Stimulated activated CD4-positive, alpha-beta T cell treated with anti-CD3 and anti-CD28 coated beads, Interleukin-1b, Interleukin-23, amount 100 ng/mL, for 4 hours (primary cell): ENCODE measurements around the gene ATP8A2.

Experiments
- DNase-seq, 2 donors: peaks; one replicate each; pipeline ENCODE4 v3.0.0-alpha.2; 2020; ENCODE audit warnings: low read depth in 2 of 2

ATP8A2 gene

DNA sequence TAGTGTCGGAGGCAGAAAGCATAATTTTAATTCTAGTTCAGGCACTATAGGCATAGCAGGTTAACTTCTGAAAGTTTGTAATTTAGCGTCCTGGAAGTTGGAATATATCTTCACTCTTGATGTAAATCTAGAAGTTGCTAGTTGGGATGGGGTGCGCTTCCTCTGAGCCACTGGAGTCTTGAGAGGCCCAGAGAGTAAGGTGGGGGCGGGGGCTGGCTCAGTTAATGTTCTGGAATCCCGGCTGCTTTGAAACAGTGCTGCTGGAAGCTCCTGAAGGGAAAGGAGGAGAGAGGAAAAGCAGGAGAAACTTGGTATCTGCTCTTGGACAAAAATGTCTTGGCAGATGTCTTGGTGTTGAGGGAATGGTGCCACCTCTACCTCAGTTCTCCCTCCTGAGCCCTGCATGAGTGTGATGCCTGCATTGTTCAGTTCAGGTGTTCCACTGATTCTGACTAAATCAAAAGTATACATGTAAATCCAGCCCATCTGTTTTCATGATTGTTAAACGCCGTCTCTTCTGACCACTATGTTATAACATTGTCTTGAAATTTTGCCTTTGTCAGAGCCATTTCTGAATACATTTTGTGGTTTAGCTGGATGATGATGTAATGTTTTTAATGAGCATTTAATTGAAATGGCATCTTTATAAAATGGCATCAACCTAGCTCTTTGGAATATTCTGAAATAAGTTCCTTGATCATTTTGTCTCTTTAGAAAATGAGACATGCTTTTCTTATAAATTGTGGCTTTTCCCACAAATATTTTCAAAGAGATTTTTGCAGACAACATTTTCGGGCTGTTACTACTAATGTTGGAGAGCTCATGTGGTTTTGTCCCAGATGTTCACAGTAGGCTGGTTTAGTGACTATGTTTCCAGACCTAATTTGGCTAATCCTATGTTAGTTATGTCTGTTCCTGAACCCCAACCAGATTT is 477.3 kb downstream of the ATP8A2 start:
- no peak for DNase-seq

DNA sequence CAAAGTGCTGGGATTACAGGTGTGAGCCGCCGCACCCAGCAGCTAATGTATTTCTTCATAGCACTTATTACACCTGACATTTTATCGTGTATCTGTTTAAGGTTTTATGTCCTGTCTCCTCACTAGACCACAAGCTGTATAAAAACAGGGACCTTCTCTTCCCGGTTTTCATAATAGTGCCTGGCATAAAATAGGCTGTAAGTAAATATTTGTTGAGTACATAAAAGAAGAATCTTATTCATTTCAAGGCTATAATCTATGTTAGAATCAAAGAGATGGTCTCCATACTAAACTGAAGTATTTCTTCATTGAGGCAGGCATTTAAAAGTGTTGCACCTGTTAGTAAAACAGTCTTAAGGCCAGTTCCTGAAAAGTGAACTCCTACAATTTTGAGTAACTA is 486.1 kb downstream of the ATP8A2 start:
- DNase-seq = no peak

DNA sequence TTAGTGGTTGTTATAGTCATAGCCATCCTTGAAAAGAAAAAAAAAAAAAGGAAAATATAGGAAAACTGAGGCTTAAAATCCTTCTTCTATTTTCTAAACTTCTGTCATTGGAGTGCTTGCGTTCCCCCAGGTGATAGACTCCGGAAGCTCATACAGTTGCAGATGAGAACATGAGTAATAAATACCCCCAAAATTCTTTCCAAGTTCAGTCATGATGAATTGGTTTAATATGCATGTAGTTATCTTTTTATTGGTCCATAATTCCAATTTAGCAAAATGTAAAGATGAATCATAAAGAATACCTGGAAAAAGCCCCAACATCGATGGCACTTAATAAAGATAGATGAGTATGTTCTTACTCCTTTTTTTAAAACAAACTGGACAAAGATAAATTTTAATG is 487.8 kb downstream of the ATP8A2 start:
- DNase-seq = no peak

DNA sequence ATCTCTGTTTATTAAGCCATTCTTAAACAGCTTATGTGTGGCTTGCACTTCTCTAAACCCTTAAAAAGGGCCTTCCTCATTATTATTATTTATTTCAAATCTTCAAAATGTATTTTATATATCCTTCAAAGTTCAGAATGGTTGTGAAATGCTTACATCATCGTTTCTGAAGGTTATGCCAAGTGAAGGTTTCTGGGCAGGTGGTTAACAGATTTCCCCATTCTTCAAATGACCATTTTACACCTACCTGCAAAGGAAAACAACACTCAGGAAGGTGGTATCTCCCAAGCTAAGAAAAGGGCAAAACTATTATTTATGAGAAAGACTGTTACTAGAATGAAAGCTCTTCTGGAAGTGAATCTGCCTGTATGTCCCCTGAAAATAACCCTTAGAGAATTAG is 488.5 kb downstream of the ATP8A2 start:
- no peak for DNase-seq

DNA sequence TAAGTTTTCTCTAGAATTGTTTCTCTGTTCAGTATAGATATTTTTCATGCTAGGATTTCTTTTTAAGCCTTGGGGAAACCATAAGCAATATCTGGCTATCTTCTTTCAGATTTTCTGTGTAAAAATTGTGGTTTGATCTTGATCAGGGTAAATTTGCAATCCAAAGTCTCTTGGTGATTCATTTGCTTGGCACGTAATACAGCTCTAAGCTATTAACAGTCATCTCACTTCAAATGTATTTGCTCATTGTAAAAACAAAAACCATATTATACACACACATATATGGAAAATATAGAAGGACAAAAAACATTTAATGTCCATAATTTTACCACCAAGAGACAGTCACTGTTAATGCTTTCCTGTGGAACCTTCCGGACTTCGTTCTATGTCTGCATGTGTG is 489.1 kb downstream of the ATP8A2 start:
- no peak for DNase-seq

DNA sequence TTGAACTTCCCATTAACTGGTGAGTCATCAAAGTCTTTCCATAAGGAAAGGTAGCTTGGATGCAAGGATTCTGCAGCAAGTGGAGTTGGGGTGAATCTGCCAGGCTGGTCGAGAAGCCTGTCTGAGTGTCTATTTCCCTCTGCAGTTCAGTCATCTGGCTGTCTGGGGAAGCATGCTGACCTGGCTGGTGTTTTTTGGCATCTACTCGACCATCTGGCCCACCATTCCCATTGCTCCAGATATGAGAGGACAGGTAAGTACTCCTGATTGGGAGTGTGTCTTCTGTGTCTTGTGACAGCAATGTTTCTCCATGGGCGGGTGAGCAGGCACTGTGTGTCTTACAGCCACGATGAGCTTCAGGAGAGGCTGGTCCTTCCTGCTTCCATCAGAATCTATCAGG is 490.4 kb downstream of the ATP8A2 start:
- DNase-seq = no peak

DNA sequence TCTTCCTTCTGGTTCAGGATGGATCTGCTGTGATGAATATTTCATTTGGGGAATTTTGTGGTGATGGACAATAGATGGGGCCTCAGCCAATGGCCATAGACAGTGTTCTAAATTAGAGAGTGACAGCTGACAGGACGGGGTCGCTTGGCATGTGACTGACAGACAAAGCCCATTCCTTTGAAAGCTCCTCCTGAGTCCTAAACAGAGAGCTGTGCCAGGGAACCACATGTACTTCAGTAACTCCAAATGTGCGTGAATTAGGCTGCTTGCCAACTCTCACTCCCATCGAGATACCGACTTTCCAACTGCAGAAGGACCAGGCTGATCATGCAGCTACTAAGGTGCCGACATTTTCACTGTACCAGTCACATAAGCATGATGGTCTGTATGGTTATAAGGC is 492.3 kb downstream of the ATP8A2 start:
- DNase-seq = no peak

DNA sequence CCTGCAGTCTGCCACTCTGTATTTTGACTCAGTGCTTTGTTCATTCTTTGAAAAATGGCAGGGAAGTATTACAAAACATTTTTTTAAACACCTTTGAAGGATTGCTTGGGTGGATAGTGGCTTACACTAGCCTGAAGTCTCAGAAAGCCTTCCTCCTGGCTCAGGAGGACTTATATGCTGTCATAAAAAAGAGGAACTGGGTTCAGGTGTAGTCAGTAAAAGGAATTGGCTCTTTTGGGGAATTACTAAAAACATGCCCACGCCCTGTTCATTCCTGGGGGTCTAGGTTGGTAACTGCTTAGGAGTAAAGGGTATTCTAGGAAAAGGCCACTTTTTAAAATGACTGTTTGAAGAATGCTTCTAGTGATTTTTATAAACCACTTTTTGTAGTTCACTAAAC is 493.2 kb downstream of the ATP8A2 start:
- no peak for DNase-seq

DNA sequence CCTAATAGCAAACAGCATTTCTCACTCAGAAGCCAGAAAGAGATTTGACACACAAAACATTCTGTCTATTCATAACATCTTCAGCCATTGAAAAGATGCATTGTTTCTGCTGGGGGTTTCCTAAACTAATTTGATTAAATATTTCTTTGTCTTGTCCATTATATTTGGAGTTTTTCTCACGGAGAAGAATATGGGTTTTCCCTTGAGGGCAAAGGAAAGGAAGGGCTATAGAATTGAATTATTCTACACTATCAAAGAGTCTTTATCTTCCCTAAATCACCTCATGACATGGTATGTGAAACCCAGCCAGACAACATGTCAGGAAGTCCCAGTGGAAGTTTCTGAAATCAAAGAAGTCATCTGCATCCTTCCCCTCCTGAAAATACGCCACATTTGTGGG is 493.6 kb downstream of the ATP8A2 start:
- no peak for DNase-seq

DNA sequence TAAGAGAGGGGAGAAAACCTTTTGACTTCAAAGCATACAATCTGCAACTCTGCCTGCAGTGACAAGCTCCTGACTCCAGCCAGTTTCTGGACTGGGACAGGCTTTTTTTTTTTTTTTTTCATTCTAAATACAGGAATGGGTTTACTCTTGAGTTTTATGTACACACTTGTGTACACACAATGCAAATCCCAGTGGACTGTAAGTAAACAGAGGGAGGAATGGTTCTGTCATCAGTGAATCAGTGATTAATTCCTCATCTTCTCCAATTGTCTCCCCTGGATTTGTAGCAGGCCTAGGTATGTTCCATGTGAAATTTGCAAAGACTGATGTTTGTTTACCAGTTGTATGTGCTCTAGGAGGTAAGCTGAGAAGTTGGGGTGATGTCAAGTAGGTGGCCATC is 495.3 kb downstream of the ATP8A2 start:
- DNase-seq = no peak

DNA sequence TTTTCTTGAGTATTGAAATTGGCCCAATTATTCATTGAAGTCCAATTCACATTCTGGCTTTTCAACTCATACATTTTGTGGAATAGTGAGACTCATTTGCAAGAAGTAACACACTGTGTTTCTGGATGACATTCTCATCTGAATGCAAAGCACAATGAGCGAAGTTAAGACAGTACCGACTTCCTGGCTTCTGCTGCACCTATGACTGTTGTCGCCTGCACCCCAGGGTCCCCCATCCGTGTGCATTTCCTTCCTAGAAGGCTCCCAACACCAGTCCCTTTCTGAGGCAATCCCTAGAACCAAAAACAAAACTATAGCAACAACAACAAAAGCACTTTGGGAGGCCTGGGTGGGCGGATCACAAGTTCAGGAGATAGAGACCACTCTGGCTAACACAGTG is 496.7 kb downstream of the ATP8A2 start:
- no peak for DNase-seq

DNA sequence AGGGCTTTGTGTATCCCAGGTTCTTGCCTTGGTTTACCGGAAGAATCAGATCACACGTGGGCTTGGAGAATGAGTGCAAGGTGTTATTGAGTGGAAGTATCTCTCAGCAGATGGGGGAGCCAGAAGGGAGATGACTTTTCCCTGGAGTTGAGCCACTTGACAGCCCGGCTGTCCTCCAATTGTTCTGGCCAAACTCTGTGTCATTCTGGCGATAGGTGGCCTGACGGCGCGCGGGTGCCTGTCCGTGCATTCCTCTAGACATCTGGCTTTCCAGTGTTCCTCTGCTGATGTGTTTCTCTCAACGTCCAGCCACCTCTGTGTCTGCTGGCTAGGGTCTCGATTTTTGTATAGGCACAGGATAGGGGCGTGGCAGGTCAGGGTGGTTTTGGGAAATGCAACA is 498.2 kb downstream of the ATP8A2 start:
- no peak for DNase-seq

DNA sequence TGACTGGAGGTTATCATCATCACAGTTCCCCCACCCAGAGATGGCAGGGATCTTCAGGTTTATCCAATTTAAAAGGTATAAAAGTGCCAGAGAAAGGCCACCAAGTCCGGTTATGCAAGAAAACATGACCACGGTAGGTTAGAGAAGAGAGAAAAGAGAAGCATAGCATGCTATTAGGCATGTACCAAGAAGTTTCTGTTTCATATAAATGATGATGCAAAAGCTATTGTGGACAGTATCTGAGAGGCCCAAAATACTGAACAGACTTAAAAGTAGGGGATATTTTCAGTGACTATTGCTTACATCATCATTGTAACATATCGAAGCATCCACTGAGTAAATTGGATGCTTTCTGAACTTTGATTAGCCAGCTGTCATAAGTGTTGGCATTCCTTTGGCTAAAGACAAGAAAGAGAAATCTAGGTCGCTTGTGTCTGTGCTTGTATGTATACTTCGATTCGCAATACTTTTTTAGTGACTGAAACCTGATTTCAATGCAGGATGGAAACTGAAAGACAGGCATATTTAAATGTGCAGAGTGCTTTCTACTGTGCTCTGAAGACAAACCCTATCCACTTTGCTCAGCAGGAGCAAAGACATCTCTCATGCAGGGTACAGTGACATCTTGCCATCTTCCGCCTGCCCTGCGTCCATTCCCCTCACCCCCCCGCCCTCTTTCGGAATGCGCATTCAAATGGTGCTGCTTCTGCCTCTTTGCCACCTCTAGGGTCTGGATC is 499.8 kb downstream of the ATP8A2 start:
- no peak for DNase-seq

DNA sequence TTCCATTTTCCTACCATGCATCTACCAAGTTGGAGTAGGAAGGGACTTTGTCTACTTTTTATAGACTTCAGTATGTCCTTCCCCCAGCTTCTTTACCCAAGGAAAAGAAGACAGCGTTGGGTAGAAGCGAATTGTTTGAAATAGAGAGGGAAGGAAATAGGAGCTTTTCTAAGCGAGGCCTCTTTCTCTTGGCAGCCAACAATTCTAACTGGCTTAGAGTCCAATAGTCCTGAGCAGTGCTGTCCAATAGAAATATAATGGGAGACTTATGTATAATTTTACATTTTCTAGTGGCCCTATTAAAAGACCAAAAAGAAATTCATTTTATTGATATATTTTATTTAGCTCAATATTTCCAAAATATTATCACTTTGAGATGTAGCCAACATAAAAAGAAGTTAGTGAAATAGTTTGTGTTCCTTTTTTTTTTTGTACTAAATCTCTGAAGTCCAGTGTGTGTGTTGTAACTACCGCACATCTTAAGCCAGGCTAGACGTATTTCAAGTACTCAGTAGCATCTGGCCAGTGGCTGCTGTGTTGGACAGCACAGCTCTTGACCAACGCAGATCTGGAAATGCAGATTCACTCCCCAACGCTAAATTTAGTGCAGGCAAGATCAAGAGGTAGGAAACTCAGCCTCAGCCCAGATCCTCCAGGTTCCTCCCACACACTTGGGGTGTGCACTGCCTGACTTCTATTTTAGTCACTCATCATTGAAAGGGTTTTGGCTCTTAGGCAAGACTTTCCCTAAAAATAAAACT is 500.9 kb downstream of the ATP8A2 start:
- no peak for DNase-seq

DNA sequence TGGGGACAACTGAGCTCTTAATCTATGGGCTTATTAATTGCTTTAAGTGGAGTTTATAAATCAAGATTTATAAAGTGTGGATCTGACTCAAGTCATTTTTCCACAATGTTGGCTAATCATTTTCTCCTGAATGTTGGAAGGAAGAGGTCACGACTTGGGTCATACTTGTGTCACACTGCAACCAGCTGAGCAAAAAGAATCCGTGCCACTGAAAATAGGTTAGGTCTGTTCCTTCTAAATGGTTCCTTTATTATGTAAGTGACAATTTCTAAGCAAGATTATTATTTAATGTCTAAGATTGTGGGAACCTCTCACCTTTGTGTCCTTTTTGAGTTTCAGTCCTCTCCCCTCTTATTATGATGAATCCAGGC is 501.5 kb downstream of the ATP8A2 start:
- no peak for DNase-seq

DNA sequence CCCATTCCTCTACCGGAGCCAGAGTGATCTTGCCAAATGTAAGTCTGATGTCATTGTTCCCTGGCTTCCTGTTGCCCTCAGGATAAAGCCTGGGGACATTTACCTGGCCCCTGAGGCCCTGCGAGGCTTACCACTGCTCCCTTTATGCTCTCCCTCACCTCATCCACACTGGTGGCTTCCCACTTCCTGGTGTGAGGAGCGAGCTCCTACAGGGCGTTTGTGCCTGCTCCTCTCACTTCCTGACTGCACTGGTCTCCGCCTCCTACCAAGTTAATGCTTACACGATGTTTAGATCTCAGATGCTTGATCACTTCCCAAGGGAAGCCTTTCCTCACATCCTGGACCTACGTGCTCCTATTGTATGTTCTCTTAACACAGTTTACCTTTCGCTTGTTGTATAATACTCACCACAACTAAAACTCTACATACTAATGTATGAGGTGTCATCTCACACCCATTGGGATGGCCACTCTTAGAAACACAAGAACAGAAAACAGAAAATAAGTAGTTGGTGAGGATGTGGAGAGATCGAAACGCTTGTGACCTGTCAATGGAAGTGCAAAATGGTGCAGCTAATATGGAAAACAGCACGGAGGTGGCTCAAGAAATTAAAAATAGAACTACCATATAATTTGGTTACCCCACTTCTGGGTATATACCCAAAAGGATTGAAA is 502.4 kb downstream of the ATP8A2 start:
- no peak for DNase-seq

DNA sequence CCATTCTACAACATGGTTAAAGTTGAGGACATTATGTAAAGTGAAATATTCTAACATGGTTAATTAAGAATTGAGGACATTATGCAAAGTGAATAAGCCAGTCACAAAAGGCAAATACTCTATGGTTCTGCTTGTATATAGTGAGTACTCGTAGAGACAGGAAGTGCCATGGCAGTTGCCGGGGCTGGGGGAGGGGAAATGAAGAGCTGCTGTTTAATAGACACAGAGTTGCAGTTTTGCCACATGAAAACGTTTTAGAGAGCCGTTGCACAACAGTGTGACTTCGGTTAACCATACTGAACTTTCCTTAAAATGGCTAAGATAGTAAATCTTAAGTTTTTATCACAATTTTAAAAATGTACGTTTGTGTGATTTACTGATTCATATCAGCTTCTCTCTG is 503.1 kb downstream of the ATP8A2 start:
- DNase-seq = peak; percentile 30 to 42

DNA sequence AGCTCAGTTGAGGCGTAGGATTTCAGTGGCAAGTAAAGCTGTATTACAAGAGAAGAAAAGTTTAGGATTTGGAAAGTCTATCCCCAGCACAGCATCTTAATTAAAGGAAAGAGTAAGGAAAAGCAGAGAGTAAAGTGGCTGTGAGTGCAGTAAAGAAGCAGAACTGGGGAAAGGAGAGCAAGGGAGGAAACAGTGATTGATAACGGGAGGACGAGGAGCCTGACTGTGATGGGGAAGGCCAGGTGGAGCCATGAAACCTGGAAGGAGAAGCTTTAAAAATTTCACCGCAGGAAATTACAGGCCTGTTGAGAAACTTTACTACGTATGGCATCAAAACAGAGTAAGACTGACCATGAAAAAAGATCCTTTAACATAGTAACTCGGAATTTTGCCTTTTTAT is 504.5 kb downstream of the ATP8A2 start:
- no peak for DNase-seq

DNA sequence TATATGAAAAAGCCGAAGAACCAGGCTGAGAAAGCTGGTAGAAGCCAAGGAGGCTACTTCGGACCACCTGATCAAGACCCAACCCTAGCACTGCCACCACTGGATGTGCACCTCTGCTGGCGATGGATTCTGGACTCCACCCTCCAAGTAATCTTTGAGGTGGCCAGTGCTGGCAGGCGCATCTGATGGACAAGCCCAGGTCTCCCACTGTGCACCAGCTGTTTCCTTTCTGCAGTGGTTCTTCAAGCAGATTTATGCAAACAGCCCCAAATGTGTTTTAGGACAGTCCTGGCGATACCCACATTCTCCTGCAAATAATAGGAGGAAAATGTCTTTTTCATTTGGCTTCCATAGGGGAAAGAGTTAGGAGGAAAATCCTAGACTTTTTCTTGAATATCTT is 507.7 kb downstream of the ATP8A2 start:
- no peak for DNase-seq

DNA sequence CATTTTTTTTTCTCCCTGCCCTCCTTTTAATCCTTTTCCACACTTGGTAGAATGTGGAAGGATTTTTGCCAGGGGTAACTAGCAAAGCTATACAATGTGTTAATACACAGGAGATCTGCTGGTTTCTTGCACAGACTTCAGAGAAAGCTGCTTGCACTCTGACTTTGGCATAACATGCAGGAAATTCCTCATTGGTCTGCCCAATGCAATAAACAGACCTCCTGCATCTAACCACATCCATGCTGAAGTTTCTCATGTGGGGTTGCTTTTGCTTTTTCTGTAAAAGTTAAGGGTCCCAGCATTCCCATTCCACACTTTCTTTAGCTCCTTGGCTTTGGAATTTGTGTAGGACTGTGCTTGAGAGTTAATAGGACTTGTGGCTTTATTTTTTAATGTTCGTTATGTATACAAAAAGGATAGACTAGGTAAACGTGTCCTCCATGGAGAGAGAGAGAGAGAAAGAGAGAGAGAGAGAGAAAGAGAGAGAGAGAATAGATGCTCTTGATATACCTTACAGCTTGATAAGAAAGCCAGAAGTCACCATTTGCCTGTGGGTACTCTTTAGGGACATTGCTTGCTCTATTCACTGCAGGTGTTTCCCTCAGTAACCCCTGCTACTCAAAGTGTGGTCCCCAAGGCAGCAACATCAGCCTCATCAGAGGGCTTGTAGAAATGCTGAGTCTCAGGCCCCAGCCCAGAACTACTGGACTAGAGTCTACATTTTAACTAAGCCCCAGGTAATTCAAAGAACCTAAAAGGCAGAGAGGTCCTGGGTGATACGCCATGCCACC is 509.6 kb downstream of the ATP8A2 start:
- no peak for DNase-seq

DNA sequence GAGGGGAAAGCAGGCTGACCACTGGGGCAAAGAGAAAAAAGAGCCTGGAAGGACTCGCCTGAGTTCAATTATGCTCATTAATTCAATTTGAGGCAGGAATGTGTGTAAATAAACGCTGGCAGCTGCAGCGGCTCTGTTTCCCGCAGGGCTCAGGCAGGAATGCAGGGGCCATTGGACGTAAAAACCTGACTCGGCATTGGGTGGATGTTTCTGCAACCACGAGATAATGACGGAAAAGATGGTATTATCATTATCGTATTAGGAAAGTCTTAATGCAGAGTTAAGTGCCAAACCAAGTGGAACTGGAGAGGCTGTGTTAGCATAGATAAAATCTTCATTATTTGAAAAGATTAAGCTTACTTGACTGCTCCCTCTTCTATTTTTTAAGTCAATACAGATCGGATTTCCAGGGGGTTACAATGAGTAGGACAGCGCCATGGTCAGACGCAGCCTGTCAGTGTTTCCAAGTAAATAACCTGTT is 510.2 kb downstream of the ATP8A2 start:
- DNase-seq = no peak
